IMR-90 (cell line): ENCODE results near the gene CHMP6.

Experiments
- CTCF ChIP-seq: conservative IDR thresholded peaks from 2 replicates; pipeline ENCODE4 v1.5.1; 2012; ENCODE audit warnings: mild to moderate bottlenecking, low read depth, low read length, improper control_type of control experiment
- FOS ChIP-seq: fragments of 150-350 bp; IDR thresholded peaks from 2 replicates; pipeline ENCODE4 v1.6.1; 2016; ENCODE audit warnings: low read depth, low read length
- RAD21 ChIP-seq: IDR thresholded peaks from 2 replicates; pipeline ENCODE4 v1.6.1; 2012; ENCODE audit warnings: low read length, improper control_type of control experiment
- SMC3 ChIP-seq: fragments of 150-350 bp; IDR thresholded peaks from 2 replicates; pipeline ENCODE4 v1.6.1; 2016; ENCODE audit warnings: low read depth, mild to moderate bottlenecking, antibody characterized with exemption, low read length, moderate library complexity
- TF ChIP-seq, protein P1 (sequence below): fragments of 150-350 bp; IDR thresholded peaks from 2 replicates; pipeline ENCODE4 v1.6.1; 2017; ENCODE audit warnings: mild to moderate bottlenecking, antibody characterized with exemption, low read length, low read depth

GRCh38 chr17:80947200-80947940 is 44.3 kb upstream of the CHMP6 start:
- TF ChIP-seq FOS (no peak), SMC3 (no peak), RAD21 (no peak), CTCF (no peak)
- TF ChIP-seq, protein P1, sequence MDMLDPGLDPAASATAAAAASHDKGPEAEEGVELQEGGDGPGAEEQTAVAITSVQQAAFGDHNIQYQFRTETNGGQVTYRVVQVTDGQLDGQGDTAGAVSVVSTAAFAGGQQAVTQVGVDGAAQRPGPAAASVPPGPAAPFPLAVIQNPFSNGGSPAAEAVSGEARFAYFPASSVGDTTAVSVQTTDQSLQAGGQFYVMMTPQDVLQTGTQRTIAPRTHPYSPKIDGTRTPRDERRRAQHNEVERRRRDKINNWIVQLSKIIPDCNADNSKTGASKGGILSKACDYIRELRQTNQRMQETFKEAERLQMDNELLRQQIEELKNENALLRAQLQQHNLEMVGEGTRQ, result no peak
